ENCODE results near the gene DDX55. TPM values are rescaled to one million over a fixed set of nuclear protein-coding genes. Genes with fewer than 3 reads are reported as not detected.

DDX55 gene
- total and polyA plus RNA-seq, 2 of the 13 experiments (the other 11 are each of a cell fraction or from before 2014, with no cell fraction given) = 22.2 to 37.0 TPM

DNA sequence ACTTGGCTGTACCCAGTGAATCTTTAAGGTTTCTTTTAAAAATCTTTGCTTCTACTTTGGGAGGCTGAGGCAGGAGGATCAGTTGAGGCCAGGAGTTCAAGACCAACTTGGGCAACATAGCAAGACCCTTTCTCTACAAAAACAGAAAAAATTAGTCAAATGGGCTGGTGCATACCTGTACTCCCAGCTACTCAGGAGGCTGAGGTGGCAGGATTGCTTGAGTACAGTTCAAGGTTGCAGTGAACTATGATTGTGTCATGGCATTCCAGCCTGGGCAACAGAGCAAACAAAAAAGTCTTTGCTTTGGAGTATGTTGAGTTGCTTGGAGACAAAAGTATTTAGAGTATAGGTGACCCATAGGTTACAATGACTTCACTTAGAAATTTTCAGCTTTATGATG lies 6.2 kb upstream of the DDX55 start (continued):
- peak; percentile 41; the same call in 1 of the 2 replicates for TF ChIP-seq HOXA3 (CRISPR knock-in tag; IDR thresholded peaks at IDR 0.05)
- peak; percentile 81 for TF ChIP-seq SAP130 (CRISPR knock-in tag; IDR thresholded peaks at IDR 0.05; ENCODE audit: low read depth)
- TF ChIP-seq ZNF230 (CRISPR knock-in tag; IDR thresholded peaks at IDR 0.05) = no peak
- no peak for TF ChIP-seq TOPORS (CRISPR knock-in tag; IDR thresholded peaks at IDR 0.05)
- peak; percentile 86 for TF ChIP-seq RCOR2 (CRISPR knock-in tag; IDR thresholded peaks at IDR 0.05)
- TF ChIP-seq RXRA (CRISPR knock-in tag; IDR thresholded peaks at IDR 0.05) = peak; percentile 97; the same call in 1 of the 2 replicates
- peak; percentile 80; the same call in 1 of the 2 replicates for TF ChIP-seq ZNF124 (CRISPR knock-in tag; IDR thresholded peaks at IDR 0.05)
- no peak for TF ChIP-seq TEAD2 (CRISPR knock-in tag; IDR thresholded peaks at IDR 0.05)
- TF ChIP-seq ZEB1 (IDR thresholded peaks at IDR 0.05; ENCODE audit: insufficient replicate concordance, low read depth) = peak; percentile 49
- TF ChIP-seq ZNF570 (CRISPR knock-in tag; IDR thresholded peaks at IDR 0.05; ENCODE audit: borderline replicate concordance) = no peak
- TF ChIP-seq THYN1 (CRISPR knock-in tag; IDR thresholded peaks at IDR 0.05; ENCODE audit: borderline replicate concordance, low read depth) = no peak
- TF ChIP-seq, protein P1, sequence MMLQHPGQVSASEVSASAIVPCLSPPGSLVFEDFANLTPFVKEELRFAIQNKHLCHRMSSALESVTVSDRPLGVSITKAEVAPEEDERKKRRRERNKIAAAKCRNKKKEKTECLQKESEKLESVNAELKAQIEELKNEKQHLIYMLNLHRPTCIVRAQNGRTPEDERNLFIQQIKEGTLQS (CRISPR knock-in tag; IDR thresholded peaks at IDR 0.05) = peak; percentile 75
- no peak for TF ChIP-seq ZFP90 (CRISPR knock-in tag; IDR thresholded peaks at IDR 0.05; ENCODE audit: borderline replicate concordance)
- peak; percentile 95 for TF ChIP-seq RXRB (CRISPR knock-in tag; IDR thresholded peaks at IDR 0.05; ENCODE audit: borderline replicate concordance)
- peak; percentile 43; the same call in 1 of the 2 replicates for TF ChIP-seq ZNF3 (CRISPR knock-in tag; IDR thresholded peaks at IDR 0.05)
- TF ChIP-seq, protein P2, sequence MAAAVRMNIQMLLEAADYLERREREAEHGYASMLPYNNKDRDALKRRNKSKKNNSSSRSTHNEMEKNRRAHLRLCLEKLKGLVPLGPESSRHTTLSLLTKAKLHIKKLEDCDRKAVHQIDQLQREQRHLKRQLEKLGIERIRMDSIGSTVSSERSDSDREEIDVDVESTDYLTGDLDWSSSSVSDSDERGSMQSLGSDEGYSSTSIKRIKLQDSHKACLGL (CRISPR knock-in tag; IDR thresholded peaks at IDR 0.05) = no peak
- no peak for TF ChIP-seq TEF (CRISPR knock-in tag; IDR thresholded peaks at IDR 0.05)
- 0 out of 2 replicates have a peak, but pooled peaks have one; percentile 25 for TF ChIP-seq ZBTB33 (CRISPR knock-in tag; IDR thresholded peaks at IDR 0.05)
- TF ChIP-seq ZNF34 (CRISPR knock-in tag; IDR thresholded peaks at IDR 0.05; ENCODE audit: borderline replicate concordance) = no peak
- TF ChIP-seq CHD4 (IDR thresholded peaks at IDR 0.05; ENCODE audit: borderline replicate concordance, low read length) = no peak
- no peak for TF ChIP-seq KLF12 (CRISPR knock-in tag; IDR thresholded peaks at IDR 0.05; ENCODE audit: borderline replicate concordance)
- 0 out of 2 replicates have a peak, but pooled peaks have one; percentile 55 for TF ChIP-seq KLF6 (CRISPR knock-in tag; IDR thresholded peaks at IDR 0.05)
- TF ChIP-seq ZNF142 (CRISPR knock-in tag; IDR thresholded peaks at IDR 0.05) = no peak

All from HepG2 (cell line).